ENCODE data around the gene MRPS24.

Gene MRPS24

DNA sequence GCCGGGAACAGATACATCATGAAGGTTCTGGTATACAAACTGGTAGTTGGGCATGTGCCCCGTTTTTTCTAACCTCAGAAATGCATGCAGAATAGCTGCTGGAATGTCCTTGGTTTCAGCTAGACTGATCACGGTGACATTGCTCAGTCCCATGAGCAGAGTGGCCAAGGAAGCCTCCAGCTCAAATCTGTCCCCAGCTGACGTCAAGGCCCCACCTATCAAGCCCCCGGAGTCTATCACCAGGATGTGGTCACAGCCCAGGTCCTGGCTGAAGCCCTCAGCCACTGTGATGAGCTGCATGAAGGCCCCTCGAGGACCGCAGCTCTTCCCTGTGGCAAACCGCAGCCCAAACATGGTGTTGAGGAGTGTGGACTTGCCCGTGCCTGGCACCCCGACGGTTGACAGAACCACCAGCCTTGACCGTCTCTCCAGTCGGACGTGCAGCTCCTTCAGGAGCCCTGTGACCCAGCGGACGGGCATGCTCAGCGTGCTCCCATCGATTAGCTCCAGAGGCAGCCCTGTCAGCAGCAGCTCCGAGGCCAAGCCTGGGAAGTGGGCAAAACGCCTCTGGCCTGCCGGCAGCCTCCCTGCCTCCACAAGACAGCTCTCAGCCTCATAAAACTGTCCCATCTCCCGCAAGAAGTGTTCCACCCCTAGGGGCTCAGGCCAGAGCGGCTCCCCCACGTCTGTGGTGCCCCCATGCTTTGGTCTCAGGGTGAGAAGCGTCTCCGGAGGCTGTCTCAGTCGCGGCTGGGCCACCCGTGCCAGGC lies 7.8 kb upstream of the MRPS24 start:
- FAIRE-seq = no peak

DNA sequence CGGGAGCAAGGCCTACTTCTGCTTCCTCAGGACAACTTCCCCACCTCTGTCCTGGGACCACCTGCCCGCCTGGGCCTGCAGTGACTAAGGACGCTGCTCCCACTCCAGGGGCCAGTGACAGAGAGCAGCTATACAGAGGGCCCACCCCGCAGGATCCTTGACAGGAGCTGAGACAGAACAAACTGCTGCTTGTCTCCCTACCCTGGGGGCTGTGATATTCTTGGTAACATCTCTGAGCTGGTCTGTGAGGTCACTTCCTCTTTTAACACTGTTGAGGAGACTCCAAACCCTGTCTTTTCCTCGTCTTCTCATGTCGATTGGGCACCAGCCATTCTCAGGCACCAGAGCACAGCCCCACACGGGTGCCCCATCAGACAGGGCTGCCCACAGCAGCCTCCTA lies 6.9 kb upstream of the MRPS24 start:
- FAIRE-seq = no peak

DNA sequence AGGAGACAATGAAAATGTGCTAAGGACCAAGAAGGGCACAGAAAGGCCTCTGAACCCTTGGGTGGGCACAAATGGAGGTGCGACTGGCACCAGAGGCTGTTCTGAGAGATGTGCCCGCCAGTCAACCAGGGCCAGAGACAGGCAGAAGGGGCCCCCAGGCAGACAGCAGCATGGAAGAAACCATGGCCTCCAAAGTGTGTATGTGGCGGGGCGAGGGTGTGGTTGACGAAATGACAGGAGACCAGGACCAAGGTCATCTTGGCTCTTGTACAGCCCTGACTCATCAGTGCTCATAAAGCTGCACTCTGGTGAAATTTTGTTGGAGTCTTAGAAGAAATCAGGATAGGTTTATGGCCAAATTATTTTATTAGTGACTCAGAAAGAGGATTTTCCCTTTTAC lies 4.0 kb upstream of the MRPS24 start:
- no peak for FAIRE-seq

DNA sequence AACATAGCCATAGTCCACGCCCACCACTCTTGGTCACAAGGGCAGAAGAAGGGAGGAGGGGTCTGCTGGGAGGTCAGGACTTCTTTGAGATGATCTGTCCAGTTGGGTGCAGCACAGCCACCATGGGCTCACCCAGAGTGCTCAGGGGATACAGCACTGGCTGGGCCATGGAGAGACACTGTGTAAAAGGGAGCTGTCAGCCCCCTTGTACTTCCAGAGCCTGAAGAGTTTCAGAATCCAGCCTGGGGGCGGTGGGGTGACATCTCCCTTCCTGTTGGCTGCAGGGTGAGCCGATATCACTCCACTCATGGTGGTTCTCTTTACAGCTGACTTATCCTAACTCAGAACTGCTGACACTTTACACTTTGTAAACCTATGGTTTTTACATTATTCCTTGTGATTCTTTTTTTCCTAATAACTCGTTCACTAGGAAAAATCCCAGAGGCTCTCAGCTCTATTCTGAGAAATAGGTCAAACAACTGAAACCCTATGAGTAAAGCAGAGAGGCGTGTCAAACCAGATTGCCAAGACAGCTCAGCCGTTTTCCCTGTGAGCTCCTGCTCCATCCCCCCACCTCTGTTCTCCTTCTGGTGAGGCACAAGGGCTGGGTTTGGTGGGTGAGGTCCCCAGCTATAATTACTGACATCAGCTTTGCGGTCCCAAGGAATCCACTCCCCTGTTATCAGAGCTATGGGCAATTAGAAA lies 3.2 kb upstream of the MRPS24 start:
- no peak for FAIRE-seq

DNA sequence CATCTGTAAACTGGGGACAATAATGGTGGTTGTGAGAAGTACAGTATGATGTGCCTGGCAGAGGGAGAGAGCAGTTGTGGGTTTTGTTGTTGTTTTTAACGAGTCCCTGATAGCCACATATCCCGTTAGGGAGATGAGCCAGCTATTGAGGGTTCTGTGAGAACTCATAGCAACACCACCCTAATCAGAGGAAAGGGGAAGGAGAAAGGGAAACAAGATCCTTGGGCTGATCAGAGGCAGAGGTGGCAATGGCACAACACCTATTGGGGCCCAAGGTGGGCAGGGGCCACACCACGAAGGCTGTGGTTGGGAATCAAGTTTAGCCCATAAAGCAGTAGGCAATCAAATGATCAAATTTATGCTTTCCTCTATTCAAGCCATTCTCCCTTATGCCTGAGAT lies 1.7 kb upstream of the MRPS24 start:
- no peak for FAIRE-seq

DNA sequence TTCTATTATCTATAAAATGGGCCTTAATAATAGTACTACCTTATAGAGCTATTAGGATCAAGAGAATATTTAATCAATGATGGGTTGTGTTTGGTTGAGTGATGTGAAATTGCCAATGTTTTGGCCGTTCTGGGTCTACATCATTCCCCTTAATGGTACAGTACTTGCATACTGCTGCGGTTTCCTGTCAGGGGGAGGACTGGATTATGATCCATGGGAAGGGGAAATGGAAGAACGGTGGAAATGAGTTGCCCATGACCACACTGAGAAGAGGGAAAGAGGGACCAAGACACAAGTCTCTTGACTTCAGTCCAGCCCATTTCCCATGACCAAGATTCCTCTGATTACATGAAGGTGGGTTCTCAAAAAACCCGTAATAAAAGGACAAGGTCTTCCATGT lies 999 bp upstream of the MRPS24 start:
- no peak for FAIRE-seq

DNA sequence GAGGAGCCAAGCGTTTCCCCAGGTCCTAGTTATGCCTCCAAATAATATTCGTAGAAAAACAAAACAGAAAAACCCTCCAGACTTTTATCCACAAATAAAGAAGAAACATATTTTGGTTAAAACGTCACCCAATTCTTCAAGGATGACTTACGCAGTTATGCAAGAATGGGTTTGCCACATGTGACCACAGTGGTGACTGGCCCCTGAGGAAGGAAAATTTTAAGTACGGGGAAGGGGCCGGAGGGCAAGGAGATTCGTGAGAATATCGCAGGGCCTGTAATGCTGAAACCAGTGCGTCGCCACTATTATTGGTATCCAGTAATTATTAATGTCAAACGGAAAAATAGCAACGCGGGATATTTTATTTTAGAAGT lies 537 bp upstream of the MRPS24 start:
- no peak for FAIRE-seq

DNA sequence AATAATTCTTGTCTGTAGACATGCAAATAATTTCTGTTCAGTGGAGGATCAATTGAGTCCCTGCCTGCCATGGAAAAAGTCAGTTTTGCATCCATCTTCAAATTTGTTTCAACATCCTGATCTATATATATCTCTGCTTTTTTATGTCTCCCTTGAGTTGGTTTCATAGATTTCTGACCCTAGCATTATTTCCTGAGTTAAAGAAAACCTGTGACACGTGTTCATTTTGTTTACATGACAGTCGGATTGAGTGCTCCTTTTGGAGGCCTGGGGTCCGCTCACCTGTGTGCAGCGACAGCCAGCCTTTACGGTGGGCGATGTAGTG lies 674 bp downstream of the MRPS24 start:
- no peak for FAIRE-seq

DNA sequence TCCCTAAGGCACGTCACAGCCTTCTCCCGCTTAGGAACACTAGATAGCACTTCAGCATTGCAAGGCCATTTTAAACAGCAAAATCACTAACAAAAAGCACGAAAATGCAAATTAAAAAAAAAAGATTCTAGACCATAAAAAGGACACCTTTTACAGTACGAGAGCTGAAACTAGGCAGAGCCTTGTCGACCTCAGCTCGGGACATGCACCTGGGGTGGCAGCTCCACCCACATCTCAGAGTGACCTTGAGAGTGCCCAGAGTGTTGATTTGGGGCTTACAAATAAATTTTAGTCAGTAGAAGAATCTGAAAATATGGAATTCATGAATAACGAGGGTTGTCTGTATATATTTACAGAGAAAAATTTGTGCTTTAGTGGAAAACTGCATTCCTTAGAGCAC lies 1.1 kb downstream of the MRPS24 start:
- no peak for FAIRE-seq

DNA sequence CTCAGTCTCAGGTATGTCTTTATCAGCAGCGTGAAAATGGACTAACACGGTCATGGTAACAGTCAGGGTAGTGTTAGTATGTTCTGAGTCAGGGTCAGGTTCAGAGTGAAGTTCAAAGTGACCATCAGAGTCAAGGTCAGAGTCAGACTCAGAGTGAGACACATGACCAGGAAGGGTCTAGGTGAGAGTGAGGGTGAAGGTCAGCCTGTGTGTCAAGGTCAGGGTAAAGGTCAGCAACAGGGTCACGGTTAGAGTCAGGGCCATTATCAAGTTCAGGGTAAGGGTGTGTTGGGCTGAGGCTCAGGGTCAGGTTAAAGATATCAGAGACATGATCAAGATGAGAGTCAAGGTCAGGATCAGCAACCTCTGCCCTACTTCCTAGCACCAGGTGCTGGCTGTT lies 4.0 kb downstream of the MRPS24 start:
- no peak for FAIRE-seq

DNA sequence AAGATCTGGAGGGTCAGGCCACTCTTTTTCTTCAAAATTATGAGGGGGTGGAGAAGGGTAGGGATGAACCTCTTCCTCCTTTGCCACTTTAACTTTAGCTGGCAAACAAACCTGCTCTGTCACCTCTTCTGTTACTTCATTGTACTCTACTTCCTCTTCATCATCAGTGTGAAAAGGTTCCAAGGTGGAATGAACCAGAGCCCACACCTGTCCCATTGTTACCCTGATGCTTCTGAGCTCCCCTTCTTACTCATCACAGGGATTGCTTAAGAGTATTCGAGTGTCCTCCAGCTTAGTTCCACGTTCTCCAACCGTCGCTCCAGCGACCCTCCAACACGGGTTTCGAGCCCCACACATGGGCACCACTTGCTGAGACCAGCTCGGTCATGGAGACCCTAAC lies 5.2 kb downstream of the MRPS24 start:
- no peak for FAIRE-seq

DNA sequence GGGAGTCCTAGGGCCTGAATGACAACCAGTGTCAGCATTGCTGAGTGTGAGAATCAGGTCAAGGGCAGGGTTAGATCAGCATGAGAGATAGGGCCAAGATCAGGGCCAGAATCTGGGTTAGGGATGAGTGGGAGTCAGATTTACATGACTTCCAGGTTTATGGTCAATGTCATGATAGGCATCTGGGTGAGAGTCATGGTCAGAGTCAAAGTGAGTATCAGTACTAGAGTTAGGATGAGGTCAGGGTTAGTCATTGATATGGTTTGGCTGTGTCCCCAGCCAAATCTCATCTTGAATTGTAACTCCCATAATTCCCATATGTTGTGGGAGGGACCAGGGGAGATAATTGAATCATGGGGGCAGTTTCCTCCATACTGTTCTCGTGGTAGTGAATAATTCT lies 12.3 kb downstream of the MRPS24 start:
- no peak for FAIRE-seq

DNA sequence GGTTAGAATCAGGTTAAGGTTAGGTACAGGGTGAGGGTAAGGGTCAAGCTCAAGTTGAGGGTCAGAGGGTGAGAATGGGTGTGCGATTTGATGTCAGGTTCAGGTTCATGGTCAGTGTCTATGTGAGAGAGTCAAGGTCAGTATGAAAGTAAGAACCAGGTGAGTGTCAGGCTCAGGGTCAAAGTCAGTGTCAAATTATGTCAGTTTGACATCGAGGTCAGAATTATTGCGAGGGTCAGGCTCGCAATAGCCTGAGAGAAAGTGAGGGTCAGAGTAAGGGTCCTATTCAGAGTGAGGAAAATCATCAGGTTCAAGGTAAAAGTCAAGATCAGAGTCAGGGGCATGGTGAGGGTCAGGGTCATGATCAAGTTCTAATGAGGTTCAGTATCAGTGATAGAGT lies 13.0 kb downstream of the MRPS24 start:
- no peak for FAIRE-seq

DNA sequence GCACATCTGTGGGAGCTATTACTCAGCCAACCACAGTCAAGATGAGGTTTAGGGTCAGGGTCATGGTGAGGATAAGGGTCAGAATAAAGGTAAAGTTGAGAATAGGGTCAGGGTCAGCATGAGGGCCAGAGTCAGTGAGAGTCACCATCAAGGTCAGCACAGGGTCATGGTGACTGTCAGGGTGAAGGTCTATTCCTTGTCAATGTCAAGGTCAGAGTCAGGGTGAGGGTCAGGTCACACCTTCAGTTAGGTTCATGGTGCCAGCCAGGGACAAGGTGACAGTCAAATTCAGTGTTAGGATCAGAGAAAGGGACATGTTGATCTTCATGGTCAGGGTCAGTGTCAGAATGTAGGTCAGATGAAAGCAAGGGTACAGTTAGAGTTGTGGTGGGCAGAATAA lies 14.1 kb downstream of the MRPS24 start:
- FAIRE-seq = no peak

DNA sequence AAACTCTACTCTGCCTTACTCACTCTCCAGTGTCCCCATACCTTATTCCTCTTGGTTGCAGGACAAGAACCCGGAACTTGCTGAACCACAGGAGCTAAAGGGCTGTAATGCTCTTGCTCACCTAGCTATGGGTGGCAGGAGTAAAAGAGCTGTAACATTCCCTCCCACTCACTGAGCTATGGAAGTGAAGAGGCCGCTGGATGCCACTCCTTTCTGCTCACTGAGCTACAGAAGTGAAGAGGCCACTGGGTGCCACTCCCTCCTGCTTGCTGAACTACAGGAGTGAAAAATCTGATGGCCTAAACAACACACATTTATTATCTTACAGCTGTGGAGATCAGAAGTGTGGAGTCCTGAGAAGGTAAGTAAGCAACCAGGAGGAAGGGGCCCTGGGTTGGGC lies 17.5 kb downstream of the MRPS24 start:
- no peak for FAIRE-seq

DNA sequence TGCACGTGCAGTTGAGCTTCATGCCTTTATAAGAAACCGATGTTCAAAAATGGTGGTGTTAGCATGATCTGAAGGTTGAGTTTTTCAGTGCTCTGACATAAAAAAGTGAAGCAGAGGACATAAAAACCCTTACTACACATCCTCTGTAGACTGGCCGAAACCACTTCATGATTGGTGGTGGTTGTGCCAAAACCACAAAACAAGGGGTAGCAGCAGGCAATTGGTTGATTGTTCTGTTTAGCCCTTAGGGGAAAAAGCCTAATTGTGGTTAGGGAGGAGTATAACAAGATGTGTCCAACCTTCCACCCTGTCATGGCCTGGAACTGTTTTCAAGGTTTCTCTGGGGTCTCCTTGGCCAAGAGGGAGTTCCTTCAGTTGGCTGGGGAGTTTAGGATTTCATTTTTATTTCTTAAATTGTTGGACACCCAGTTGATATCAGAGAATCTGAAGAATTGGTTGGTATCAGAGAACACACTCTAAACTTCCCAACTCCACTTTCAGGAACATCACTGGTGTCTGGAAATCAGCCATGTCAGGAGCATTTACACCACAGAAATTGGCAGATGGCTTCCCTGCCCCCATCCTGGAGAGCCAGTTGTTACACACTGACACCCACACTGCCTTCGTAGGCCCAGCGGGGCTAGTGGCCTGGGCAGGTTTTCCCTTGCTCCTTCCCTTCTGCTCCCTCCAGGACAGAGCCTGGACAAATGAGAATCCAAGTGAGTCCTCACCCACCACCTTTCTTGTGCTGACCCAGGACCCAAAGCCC lies 18.8 kb downstream of the MRPS24 start:
- FAIRE-seq = no peak

DNA sequence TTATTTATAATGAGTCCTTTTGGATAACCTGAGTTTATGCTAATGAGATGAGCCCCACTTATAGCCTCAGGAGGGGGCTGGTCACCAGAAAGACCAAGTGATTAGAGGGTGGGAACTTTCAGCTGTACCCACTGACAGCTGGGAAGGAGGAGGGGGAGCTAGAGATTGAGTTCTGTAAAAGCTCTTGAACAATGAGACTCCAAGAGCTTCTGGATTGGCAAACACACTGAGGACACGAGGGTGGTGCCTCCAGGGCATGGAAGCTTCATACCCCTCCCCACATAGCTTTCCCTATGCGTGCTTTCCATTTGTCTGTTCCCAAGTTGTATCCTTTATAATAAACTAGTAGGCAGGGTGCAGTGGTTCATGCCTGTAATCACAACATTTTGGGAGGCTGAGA lies 20.3 kb downstream of the MRPS24 start:
- no peak for FAIRE-seq

DNA sequence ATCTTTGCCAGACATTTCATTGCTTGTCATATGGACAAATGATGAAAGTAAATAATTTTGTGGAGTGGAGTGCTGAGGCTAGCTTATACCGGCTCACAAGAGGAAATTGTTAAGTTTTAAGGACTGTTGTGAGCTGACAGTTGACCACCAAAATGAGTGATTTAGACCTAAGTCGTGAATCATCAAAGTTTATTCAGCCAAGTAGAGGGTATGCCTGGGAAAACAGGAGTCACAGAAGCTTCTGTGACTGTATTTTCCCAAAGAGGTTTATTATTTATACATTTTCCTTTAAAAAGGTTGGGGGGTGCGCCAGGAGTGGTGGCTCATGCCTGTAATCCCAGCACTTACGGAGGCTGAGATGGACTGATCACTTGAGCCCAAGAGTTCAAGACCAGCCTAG lies 21.8 kb downstream of the MRPS24 start:
- FAIRE-seq = no peak

DNA sequence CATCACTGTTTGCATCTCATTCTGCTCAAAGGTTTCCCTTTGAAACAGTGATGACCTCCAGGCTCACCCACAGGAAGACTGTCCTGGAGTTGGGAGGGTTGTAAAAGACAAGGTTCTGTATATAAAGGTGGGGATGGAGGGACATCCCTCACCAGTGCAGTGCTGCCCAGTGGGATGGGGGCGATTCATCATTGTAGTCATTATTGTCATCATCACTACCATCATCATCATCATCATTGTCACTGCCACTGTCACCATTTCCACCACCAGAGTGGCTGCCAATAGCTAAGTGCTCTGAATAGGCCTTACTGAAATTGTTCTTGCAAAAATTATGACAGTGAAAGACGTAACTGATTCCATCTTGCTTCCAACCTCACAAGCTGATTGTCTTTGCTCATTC lies 24.7 kb downstream of the MRPS24 start:
- no peak for FAIRE-seq

DNA sequence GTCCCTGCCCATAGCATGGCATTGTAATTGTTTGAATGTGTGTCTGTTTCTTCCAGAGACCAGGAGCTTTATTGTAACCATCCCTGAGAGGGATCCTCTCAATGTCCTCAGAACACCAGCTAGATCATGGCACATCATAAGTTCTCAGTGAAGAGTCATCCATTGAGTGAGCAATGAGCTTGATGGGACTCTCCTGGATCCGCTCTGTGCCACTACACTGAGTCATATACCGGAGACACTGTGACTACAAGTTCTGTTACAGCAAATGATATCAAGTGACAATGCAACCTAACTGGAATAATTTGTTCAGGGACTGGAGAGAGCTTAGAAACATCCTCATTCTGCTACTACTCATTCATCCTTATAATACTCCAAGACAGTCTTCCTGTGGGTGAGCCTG lies 25.1 kb downstream of the MRPS24 start:
- no peak for FAIRE-seq

DNA sequence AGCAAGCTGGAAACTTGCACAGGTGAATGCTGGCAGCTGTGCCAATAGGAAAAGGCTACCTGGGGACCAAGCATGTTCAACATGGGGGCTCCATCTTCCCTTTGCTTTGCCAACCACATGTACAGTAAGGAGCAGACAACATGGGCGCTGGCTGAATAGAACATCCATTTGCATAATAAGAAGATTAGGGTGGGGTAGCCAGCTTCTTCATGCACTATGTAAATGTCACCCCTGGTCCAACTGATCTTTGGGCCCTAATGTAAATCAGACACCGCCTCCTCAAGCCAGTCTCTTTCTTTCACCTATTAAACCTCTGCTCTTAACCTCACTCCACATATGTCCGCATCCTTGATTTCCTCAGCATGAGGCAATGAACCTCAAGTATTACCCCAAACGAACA lies 26.0 kb downstream of the MRPS24 start:
- FAIRE-seq = no peak

DNA sequence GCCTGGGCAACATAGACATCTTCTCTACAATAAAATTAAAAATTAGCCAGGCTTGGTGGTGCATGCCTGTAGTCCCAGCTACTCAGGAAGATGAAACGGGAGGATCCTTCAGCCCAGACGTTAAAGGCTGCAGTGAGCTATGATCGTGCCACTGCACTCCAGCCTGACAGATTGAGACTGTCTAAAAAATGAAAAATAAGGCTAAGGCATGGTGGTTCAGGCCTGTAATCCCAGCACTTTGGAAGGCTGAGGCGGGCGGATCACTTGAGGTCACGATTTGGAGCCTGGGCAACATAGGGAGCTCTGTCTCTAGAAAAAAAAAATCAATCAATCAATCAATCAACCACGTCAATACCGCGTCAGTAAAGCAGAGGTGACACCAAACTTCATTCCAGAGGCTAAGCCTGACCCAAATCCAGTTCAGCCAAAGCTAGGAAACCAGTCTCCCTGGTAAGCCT lies 31.1 kb downstream of the MRPS24 start:
- FAIRE-seq = no peak

DNA sequence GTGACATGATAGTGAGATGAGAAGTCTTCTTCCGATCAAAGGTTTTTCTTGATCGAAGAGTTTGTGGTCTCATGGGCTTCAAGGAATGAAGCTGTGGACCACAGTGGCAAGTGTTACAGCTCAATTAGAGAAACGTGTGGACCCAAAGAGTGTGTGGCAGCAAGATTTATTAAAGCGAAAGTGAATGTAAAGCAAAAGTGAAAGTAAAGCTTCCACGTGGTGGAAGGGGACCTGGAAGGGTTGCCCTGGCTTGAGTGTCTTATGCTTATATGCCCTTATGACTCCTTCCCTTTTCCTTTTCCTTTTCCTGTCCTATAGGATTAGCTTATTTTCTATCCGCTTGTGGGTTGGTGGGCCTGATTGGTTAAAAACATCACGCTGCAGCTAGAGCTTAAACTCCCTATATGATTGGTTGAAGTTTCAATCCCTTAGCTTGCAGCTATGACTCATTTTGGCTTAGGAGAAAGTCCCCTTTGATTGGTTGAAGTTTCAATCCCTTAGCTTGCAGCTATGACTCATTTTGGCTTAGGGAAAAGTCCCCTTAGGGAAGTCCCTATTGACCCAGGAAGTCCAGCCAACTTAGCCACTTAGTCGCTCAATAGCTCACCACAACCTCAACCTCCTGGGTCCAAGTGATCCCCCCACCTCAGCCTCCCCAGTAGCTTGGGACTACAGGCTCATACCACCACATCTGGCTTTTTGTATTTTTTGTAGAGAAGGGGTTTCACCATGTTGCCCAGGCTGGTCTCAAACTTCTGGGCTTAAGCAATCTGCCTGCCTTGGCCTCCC lies 34.7 kb downstream of the MRPS24 start:
- no peak for FAIRE-seq
